Neuron (in vitro differentiated cells): ENCODE measurements around the gene RNF111.
"Not testable (repeated sequence)": the region's sequence is repeated elsewhere in the genome, so short reads cannot be mapped to it uniquely, and the experiment has no call there.

Source experiments
- H2AFZ ChIP-seq: one replicate; pipeline ENCODE4 v1.6.1; 2013; ENCODE audit warnings: low read depth, mild to moderate bottlenecking, inconsistent platforms, low read length, moderate library complexity
- H3K27me3 ChIP-seq: one replicate; pipeline ENCODE4 v1.6.1; 2013; ENCODE audit warnings: low read length; ENCODE audit not compliant: insufficient read depth
- H3K36me3 ChIP-seq: one replicate; pipeline ENCODE4 v1.6.1; 2013; ENCODE audit warnings: low read length; ENCODE audit not compliant: insufficient read depth
- H3K4me1 ChIP-seq: one replicate; pipeline ENCODE4 v1.6.1; 2013; ENCODE audit warnings: low read length; ENCODE audit not compliant: insufficient read depth
- H3K4me3 ChIP-seq: 2 replicates; pipeline ENCODE4 v1.5.1; 2013; ENCODE audit warnings: mild to moderate bottlenecking, low read length, moderate library complexity
- H3K9me3 ChIP-seq: one replicate; pipeline ENCODE4 v1.6.1; 2013; ENCODE audit warnings: low read length

The RNF111 gene

DNA sequence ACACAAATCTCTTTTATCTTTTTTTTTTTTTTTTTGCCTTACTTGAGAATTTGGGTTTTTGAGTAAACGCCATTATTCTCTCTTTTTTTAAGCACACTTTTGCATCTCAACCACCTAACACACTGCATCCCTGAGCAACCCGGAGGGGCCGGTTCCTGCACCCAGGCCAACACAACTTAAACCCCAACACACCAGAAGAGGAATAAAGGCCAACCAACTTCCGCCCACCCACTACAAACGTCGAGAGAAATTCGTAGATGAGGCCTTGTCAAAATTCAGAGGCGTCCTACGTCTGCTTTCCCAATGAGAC, 117.1 kb downstream of the RNF111 start:
- H3K36me3 ChIP-seq = peaks cover 30% of the 10 kb centered on the region
- H2AFZ ChIP-seq = peak overlapping the region; percentile 69
- H3K9me3 ChIP-seq = no peaks in the 10 kb centered on the region
- peaks cover 8% of the 10 kb centered on the region for H3K4me1 ChIP-seq
- H3K27me3 ChIP-seq = no peaks in the 10 kb centered on the region
- H3K4me3 ChIP-seq = peak overlapping the region; percentile 89

DNA sequence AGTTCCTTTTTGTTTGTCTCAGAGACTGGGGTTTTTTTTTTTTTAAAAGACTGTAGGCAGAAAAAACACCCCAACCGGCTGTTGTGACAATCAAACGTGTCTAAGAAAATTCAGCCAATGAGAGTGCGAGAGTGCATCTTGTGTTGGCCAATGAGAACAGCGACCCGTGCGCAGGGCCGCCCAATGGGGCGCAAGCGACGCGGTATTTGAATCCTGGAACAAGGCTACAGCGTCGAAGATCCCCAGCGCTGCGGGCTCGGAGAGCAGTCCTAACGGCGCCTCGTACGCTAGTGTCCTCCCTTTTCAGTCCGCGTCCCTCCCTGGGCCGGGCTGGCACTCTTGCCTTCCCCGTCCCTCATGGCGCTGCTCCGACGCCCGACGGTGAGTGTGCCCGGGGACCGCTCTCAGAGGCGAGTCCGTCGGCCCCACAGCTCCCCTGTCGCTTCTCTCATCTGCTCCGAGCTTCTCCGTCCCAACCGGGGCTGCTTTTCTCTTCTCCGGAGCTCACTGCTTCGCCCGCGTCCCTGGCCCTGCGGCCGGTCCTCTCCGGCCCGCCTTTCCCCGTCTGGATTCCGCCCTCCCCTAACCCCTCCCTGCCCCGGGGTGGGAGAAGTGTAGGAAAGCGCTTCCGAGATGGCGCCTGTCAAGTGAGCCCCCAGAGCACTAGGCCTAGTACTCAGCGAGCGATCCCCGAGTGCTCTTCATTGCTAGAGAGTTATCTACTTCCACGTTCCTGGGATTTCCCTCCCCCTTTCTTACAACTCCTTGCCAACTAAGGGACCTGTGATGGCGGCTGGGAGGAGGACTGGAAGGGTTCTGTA, 117.7 kb downstream of the RNF111 start, which contains the start of gene CCNB2:
Gene CCNB2 (plus strand): TSS at position 235 of the 821 bp plus-strand sequence. CDS start 123 bp downstream, at position 358.
- peak within 1 kb of the TSS; percentile 69 for H2AFZ ChIP-seq
- H3K4me1 ChIP-seq = peaks cover 8% of the 10 kb centered on the region
- H3K36me3 ChIP-seq = peaks cover 30% of the 10 kb centered on the region
- H3K4me3 ChIP-seq = peak within 1 kb of the TSS; percentile 89
- H3K9me3 ChIP-seq = no peaks in the 10 kb centered on the region
- H3K27me3 ChIP-seq = no peaks in the 10 kb centered on the region

DNA sequence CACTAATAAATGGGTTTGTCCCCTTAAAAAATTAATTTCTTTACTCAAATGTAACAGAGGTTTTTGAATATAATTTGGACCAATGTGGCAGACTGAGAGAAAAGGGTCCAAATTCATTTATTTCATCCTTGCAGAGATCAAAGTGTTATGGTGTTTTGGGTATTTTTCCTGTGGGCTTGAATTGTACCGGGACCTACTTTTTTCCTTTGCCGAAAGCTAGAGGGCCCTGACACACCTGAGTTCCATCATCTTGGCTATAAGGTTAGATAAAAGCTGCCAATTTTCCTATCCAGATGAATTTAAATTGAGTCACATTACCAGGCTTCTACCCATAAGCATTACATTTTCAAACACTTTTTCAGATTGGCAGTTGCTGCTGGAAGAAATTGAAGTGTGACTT, 118.4 kb downstream of the RNF111 start:
- peaks cover 8% of the 10 kb centered on the region for H3K4me1 ChIP-seq
- peaks cover 34% of the 10 kb centered on the region for H3K36me3 ChIP-seq
- H3K9me3 ChIP-seq = no peaks in the 10 kb centered on the region
- peak overlapping the region; percentile 89 for H3K4me3 ChIP-seq
- H2AFZ ChIP-seq = peak overlapping the region; percentile 69
- no peaks in the 10 kb centered on the region for H3K27me3 ChIP-seq

DNA sequence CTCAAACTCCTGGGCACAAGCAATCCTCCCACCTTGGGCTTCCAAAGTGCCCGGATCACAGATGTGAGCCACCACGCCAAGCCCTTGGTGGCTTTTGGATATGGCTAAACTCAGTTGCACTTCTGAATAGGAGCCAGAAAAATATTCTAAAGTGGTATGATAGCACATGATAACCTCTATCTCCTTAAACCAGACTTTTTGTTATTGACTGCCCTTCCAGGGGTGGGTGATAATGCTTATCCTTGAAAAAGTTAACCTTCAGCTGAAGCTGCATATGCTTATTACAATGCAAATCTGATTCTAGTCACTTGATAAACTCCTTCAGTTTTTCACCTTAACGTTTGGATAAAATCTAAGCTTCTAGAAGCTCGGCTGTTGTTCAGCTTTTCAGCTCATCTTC, 123.8 kb downstream of the RNF111 start:
- Histone ChIP-seq H2AFZ (no peak overlapping the region), H3K4me3 (no peak overlapping the region), H3K36me3 (peaks cover 74% of the 10 kb centered on the region), H3K27me3 (no peaks in the 10 kb centered on the region), H3K4me1 (peaks cover 3% of the 10 kb centered on the region), H3K9me3 (no peaks in the 10 kb centered on the region)

DNA sequence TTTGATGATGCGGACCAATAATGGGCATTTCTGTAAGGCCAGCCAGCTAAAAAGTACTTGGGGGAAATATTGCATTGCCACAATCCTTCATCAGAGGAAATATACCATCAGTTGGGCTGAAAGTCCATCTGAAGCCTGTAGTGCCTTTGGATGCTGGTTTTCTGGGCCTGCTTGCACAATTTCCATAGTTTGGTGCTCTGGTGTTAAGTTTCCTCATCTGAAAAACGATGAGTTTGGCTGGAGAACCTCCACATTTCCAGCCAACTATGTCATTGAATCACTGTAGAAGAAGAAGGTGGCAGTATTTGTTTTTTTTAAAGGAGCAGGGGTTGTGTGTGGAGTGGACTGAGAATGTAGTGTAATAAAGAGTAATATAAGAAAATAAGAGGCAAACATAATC, 127.6 kb downstream of the RNF111 start:
- no peaks in the 10 kb centered on the region for H3K9me3 ChIP-seq
- H2AFZ ChIP-seq = no peak overlapping the region
- H3K4me1 ChIP-seq = no peaks in the 10 kb centered on the region
- H3K36me3 ChIP-seq = peaks cover 79% of the 10 kb centered on the region
- no peaks in the 10 kb centered on the region for H3K27me3 ChIP-seq
- no peak overlapping the region for H3K4me3 ChIP-seq

DNA sequence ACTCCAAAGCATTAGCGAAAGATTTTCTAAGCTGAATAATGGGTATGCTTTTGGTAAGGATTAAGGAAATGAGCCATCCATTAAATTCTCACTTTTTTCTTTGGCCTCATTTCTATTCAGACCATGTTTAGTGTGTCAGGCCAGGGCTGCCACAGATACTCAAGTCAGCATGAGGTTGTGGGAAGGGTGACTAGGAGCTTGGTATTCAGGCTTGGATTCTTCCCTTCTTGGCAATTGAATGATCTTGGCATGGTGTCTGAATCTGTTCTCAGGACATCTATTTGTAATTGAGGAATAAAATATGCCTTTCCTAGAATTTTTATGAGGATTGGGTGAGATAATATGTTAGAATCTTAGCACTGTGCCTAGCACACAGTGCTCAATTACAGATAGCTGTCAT, 128.7 kb downstream of the RNF111 start:
- Histone ChIP-seq H3K4me3 (no peak overlapping the region), H3K36me3 (peaks cover 79% of the 10 kb centered on the region), H3K9me3 (no peaks in the 10 kb centered on the region), H3K4me1 (no peaks in the 10 kb centered on the region), H2AFZ (no peak overlapping the region), H3K27me3 (no peaks in the 10 kb centered on the region)

DNA sequence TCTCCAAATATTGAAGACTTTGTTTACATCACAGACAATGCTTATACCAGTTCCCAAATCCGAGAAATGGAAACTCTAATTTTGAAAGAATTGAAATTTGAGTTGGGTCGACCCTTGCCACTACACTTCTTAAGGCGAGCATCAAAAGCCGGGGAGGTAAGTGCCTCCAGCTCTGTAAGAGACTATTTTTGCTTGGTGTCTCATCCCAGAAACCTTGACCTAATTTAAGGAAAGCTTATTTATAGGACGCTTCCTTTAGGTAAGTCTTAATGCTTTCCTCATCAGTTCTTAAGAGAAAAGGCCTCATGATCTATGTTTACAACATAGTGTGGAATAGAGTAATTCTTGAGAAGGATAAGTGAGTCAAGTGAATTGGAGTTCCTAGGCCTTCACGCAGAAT, 129.3 kb downstream of the RNF111 start:
- H3K27me3 ChIP-seq = no peaks in the 10 kb centered on the region

DNA sequence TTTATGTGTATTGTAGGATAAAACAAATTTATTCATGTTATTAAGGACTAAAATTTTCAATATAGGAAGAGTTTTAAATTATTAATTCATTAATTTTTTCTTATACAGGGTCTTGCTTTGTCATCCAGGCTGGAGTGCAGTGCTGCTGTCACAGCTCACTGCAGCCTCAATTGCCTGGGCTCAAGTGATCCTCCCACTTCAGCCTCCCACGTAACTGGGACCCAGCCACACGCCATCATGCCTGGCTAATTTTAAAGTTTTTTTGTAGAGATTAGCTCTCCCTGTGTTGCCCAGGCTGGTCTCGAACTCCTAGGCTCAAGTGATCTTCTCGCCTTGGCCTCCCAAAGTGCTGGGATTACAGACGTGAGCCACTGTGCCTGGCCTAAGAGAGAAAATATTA, 132.2 kb downstream of the RNF111 start:
- no peaks in the 10 kb centered on the region for H3K27me3 ChIP-seq
- H3K9me3 ChIP-seq = peaks cover 2% of the 10 kb centered on the region
- no peak overlapping the region for H3K4me3 ChIP-seq
- no peak overlapping the region for H2AFZ ChIP-seq
- peaks cover 83% of the 10 kb centered on the region for H3K36me3 ChIP-seq
- H3K4me1 ChIP-seq = no peaks in the 10 kb centered on the region

More for the DNA sequence above, 129.3 kb downstream of the RNF111 start:
- Histone ChIP-seq H3K4me3 (no peak overlapping the region), H2AFZ (no peak overlapping the region), H3K4me1 (no peaks in the 10 kb centered on the region), H3K9me3 (no peaks in the 10 kb centered on the region), H3K36me3 (peaks cover 77% of the 10 kb centered on the region)

DNA sequence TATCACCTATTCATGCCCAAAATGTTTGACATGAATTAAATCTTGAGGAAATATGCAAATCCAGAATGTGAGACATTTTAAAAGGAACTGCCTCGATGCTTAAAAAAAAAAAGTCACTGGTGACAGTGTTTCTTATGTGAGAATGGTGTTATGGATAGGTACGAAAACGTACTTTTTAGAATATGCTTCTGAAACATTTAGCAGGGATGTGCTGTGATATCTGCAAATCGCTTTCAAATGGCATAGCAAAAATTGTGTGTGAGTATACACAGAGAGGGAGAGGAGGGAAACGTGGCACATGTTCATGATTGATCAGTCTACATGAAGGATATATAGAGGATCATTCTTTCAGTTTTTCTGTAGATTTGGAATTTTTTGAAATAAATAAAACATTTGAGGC, 133.5 kb downstream of the RNF111 start:
- Histone ChIP-seq H3K4me1 (no peaks in the 10 kb centered on the region), H3K9me3 (peaks cover 4% of the 10 kb centered on the region), H3K36me3 (peaks cover 83% of the 10 kb centered on the region), H3K4me3 (no peak overlapping the region), H3K27me3 (no peaks in the 10 kb centered on the region), H2AFZ (no peak overlapping the region)

DNA sequence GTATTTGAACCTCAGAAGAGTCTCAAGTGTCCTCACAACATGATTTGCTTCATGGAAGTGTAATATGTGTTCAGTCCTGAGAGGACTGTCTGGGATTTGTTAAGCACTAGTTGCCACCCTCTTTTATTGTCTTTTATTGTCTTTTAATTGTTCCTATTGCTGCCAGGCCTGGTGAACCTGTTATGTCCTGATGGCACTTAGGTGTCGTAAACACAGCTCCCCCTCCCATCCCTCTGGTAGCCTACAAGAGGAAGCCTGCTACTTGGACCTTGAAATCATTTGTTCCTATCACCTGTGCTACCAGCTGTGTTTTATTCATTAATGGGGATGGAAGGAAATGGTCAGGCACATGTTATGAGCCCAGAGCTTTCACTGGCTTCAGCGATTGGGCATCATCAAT, 136.8 kb downstream of the RNF111 start:
- Histone ChIP-seq H3K4me3 (no peak overlapping the region), H3K9me3 (peaks cover 8% of the 10 kb centered on the region), H3K4me1 (no peaks in the 10 kb centered on the region), H3K36me3 (peaks cover 55% of the 10 kb centered on the region), H3K27me3 (no peaks in the 10 kb centered on the region), H2AFZ (no peak overlapping the region)

DNA sequence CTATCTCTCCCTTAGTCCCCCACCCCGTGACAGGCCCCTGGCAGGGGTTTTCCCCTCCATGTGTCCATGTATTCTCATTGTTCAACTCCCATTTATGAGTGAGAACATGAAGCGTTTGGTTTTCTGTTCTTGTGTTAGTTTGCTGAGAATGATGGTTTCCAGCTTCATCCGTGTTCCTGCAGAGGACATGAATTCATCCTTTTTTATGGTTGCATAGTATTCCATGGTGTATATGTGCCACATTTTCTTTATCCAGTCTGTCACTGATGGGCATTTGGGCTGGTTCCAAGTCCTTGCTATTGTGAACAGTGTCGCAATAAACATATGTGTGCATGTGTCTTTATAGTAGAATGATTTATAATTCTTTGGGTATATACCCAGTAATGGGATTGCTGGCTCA, 138.2 kb downstream of the RNF111 start:
- H3K27me3 ChIP-seq, H3K4me3 ChIP-seq, H3K4me1 ChIP-seq, H2AFZ ChIP-seq: not testable (repeated sequence)
- peaks cover 49% of the 10 kb centered on the region for H3K36me3 ChIP-seq
- H3K9me3 ChIP-seq = peaks cover 14% of the 10 kb centered on the region

DNA sequence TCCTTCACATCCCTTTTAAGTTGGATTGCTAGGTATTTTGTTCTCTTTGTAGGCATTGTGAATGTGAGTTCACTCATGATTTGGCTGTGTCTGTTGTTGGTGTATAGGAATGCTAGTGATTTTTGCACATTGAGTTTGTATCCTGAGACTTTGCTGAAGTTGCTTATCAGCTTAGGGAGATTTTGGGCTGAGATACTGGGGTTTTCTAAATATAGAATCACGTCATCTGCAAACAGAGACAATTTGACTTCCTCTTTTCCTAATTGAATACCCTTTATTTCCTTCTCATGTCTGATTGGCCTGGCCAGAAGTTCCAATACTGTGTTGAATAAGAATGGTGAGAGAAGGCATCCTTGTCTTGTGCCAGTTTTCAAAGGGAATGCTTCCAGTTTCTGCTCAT, 139.8 kb downstream of the RNF111 start:
- H3K27me3 ChIP-seq, H3K4me3 ChIP-seq, H3K4me1 ChIP-seq, H2AFZ ChIP-seq: not testable (repeated sequence)
- H3K9me3 ChIP-seq = peaks cover 17% of the 10 kb centered on the region
- H3K36me3 ChIP-seq = peaks cover 55% of the 10 kb centered on the region

DNA sequence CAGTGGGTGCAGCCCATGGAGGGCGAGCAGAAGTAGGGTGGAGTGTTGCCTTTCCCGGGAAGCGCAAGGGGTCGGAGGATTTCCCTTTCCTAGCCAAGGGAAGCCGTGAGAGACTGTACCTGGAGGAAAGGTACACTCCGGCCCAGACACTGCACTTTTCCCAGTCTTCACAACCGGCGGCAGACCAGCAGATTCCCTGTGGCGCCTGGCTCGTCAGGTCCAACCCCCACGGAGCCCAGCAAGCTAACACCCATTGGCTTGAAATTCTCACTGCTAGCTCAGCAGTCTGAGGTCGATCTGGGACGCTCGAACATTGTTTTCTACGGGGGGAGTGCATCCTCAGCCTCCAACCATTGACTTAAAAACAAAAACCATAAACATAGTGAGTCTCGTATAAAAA, 144.0 kb downstream of the RNF111 start:
- Histone ChIP-seq H2AFZ (no peak overlapping the region), H3K4me3 (no peak overlapping the region), H3K36me3 (peaks cover 57% of the 10 kb centered on the region), H3K9me3 (peaks cover 13% of the 10 kb centered on the region), H3K4me1 (no peaks in the 10 kb centered on the region), H3K27me3 (no peaks in the 10 kb centered on the region)
